Keratinocyte (primary cell): ENCODE data around the gene CPSF3.

Experiments
- EZH2 ChIP-seq: IDR thresholded peaks from one replicate; pipeline ENCODE4 v1.6.1; 2012; ENCODE audit warnings: inconsistent platforms, mild to moderate bottlenecking, low read length, moderate library complexity
- TF ChIP-seq, protein P1 (sequence below), 3 experiments: IDR thresholded peaks in 1 of 3; conservative IDR thresholded peaks in 1 of 3; optimal IDR thresholded peaks in 1 of 3; 2 replicates in 2 of 3; 3 replicates in 1 of 3; pipeline versions ENCODE3 to v1.5.1; 2011; ENCODE audit warnings: low read length in 3 of 3, mild to moderate bottlenecking in 3 of 3, moderate library complexity in 2 of 3, control low read depth in 1 of 3, inconsistent platforms in 1 of 3; ENCODE audit not compliant: insufficient read depth in 2 of 3; ENCODE audit errors: extremely low read depth in 1 of 3

DNA sequence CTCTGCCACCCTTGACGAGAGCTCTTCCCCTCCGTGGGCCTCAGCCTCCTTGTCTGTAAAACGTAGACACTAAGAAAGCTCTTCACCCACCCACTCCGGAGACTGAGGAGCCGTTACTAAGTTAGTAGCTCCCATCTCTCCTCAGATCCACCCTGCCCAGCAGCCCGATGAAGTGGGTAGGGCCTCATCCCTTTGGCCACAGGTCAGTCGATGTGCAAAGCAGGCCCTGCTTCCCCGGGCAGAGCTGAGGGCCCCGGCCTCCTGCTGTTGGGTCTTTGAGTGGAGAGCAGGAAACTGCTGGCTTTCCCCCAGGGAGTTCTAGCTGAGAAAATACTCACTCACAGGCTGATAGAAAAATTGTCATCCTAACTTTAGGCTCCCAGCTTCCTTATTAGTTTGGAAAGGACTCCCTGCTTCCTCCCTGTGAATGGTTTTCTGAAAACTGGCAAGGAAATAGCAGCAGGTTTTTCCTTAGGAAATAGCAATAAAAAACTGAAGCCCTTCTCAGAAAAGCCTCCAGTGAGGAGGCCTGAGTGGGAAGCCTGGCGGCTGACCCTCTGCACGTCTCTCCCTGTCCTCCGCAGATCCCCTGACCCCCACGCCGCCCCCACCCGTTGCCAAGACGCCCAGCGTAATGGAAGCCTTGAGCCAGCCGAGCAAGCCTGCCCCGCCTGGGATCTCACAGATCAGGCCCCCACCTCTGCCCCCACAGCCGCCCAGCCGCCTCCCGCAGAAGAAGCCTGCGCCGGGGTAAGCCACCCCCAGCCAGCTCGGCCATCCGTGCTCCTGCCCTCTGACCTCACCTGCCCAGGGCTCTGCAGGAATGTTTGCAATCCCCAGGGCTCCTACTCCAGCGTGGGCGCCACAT, 30.3 kb upstream of the CPSF3 start:
- TF ChIP-seq, protein P1, sequence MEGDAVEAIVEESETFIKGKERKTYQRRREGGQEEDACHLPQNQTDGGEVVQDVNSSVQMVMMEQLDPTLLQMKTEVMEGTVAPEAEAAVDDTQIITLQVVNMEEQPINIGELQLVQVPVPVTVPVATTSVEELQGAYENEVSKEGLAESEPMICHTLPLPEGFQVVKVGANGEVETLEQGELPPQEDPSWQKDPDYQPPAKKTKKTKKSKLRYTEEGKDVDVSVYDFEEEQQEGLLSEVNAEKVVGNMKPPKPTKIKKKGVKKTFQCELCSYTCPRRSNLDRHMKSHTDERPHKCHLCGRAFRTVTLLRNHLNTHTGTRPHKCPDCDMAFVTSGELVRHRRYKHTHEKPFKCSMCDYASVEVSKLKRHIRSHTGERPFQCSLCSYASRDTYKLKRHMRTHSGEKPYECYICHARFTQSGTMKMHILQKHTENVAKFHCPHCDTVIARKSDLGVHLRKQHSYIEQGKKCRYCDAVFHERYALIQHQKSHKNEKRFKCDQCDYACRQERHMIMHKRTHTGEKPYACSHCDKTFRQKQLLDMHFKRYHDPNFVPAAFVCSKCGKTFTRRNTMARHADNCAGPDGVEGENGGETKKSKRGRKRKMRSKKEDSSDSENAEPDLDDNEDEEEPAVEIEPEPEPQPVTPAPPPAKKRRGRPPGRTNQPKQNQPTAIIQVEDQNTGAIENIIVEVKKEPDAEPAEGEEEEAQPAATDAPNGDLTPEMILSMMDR (optimal IDR thresholded peaks at IDR 0.05 in 1 of 3, IDR thresholded peaks at IDR 0.05 in 1 of 3, conservative IDR thresholded peaks at IDR 0.05 in 1 of 3; ENCODE audit: extremely low read depth in 1 of 3, insufficient read depth in 2 of 3, low read length in 3 of 3), result no peak
- no peak for TF ChIP-seq EZH2
